CD4-positive, alpha-beta T cell treated with Interleukin-6 for 4 hours (primary cell): ENCODE data around the gene CHCHD3.
"Not testable (repeated sequence)": the region's sequence is repeated elsewhere in the genome, so short reads cannot be mapped to it uniquely, and the experiment has no call there.

ENCODE experiments used
- DNase-seq: peaks from one replicate; pipeline ENCODE4 v3.0.0-alpha.2; 2020; ENCODE audit warnings: mixed read lengths

CHCHD3 gene

DNA sequence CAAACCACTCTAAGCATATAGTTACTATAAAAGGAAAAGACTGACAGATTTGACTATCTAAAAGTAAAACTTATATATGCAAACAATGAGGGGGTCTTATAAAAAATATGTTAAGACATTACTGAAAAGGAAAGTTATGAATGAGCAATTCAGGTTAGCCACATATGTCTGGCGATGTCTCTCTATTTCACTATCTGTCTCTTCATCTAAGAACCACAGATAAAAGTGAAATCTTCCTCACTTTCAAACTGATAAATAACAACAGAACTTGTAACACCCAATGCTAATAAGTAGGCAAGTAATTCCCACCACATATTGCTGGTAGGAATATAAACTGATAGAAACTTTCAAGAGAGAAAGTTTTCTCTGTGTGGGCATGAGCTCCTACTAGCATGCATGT lies 138.2 kb downstream of the CHCHD3 start:
- no peak for DNase-seq

GRCh38 chr7:132942701-132943100 lies 139.2 kb downstream of the CHCHD3 start:
- no peak for DNase-seq

GRCh38 chr7:132941905-132942304 lies 140.0 kb downstream of the CHCHD3 start:
- DNase-seq, result no peak

DNA sequence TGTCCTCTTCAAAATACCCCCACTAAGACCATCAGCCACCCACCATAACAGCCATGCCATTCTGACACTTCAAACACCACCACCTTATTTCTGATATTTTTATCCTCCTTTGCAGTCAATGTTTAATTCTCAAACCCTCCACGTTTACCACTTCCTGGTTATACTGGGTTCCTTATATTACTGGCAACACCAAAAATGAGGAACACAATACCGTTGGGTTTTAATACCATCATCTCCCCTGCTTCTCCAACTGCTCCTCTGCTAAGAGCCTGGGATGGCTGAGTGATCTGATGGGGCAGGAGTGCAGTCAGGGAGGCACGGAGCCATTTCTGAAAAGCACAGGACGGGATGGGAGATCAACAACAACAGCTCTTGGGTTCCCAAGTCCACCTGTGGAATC lies 140.5 kb downstream of the CHCHD3 start:
- DNase-seq, result no peak

DNA sequence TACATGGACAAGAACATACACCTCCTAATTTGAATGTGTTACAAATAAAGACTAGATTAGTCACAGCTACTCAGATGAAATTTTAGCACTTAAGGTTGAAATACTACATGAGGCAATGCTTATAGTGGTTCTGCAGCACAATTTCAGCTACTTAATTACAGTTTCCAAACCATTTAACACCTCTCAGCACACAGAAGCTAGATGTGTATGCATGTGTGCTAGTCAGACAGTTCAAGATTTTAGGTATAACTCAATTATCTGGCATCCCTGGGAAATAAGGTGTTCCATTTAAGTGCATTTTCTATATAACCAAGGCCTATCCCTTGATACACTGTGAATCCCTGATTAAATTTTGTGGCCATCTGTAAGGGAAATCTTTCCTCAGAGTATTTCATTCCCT lies 141.8 kb downstream of the CHCHD3 start:
- no peak for DNase-seq

GRCh38 chr7:132939495-132939894 lies 142.4 kb downstream of the CHCHD3 start:
- DNase-seq, result no peak

DNA sequence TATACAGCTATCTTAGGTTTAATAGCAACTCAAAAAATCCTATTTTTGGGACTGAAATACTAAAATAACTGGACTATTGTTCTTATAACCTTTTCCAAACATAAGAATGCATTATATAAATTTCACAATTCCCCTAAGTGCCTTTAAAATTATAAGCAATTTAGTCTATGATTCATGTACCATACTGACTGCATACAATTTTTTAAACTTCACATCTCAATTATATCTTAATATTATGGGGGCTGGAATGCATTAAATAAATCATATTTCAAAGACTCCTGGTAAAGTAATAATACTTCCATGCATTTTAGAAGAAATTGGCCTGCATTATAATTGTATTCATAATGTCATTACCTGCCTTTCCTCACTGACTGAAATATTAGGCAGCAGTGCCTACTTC lies 144.6 kb downstream of the CHCHD3 start:
- no peak for DNase-seq

DNA sequence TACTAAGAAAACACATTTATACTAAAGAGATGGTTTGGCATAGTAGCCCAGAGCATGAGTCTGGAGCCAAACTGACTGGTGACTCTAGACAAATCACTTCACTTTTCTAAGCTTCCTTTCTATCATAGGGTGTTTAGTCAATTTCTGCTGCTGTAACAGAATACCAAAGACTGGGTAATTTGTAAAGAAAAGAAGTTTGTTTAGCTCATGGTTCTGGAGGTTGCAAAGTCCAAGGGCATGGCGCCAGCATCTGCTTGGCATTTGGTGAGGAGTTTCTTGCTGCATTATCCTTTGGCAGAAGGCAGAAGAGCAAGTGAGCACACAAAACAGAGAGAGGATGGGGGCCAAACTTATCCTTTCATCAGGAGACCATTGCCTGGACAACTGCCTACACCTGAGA lies 146.3 kb downstream of the CHCHD3 start:
- DNase-seq, result no peak

DNA sequence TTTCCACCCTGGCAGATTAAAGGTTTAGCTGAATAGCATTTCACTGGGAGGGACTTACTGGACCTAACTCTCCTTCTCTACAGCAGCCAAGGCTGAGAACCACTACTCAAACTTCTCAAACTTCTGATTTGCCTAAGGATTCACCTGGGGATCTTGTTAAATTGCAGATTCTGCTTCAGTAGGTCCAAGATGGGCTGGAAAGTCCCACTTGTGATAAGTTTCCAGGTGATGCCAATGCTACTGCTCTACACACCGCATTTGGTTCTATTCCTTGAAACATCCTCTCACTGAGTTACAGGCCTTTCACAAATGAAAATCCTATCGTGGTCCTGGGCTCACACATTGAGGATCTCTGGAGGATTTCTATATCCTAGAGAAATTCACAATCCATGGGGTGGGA lies 147.9 kb downstream of the CHCHD3 start:
- no peak for DNase-seq

DNA sequence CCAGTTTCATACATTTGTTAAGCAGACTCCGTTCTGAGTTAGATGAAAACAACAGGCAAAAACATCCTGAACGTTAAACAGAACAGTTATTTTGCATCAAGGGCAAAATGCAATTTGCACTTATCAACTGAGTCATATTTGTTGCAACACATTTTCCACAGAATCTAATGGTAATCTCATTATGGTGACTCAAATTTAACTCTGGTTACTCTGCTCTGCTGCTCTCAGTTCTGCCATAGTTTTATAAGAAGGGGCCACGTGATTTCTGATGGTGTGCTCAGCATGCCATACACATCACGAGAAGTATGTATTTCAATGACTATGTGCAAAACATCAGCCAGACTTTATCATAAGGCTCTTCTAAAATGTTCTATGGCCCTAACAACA lies 148.8 kb downstream of the CHCHD3 start:
- DNase-seq, result no peak

DNA sequence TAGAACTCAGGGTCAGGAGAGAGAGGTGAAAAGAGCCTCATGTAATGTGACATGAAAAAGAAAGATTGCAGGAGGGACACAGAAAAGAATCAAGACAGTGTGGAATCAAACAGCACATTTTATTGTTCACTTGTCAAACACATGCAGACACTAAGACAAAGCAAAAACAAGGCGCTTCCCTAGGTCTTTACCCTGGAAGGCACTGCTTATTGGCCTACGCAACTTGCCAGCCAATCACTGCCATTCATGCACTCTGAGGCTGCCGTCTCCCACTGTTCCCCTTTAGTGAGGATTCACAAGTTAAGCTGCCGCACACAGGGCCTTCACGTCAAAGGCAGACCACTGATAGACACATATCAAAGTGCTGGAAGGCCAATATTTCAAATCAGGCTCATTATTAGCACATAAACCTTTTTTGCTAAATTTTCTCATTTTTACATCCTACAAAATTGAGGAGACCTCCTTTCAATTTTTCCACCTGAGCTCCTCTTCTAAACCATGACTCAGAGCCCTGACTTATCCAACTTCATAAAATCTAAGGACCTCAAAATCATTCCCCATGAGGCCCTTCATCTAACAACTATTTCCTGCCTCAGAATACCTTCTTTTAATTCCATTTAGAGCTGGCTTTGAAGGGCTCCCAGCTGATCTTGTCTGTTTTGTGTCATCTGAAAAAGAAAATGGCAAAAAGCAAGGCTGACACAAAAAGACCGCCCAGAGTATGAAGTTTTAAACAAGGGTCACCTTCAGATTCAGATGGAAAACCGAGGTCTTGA lies 149.4 kb downstream of the CHCHD3 start:
- DNase-seq, result no peak

DNA sequence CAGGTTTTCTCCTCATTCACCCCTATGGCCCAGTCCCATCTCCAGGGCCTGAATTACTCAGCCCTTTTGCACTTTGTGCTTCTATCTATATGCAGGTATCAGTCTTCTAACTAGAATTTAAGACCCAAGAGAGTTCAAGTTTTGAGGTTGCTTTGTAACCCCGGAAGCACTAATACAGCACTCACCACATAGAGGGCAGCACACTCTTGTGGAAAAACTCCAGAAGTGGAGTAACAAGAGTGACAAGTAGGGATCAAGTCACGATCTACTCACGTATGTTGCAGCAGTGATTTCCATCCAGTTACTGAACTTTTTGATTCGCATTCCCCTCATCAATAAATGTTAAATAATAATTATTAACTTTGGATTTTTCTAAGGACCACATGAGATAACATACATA lies 151.0 kb downstream of the CHCHD3 start:
- DNase-seq, result no peak

DNA sequence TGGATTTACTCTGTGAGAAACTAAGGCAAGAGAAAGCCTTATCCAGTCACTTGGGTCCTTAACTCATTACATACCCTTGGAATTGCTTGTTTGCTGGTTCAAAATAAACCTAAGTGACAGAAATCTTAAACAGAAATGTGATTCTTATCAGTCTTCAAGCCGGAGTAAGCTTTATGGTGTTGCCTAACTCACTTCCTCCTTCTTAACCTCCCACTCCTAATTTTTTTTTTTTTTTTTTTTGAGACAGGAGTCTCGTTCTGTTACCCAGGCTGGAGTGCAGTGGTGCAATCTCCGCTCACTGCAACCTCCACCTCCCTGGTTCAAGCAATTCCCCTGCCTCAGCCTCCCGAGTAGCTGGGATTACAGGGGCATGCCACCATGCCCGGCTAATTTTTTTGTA lies 151.9 kb downstream of the CHCHD3 start:
- not testable (repeated sequence) for DNase-seq

DNA sequence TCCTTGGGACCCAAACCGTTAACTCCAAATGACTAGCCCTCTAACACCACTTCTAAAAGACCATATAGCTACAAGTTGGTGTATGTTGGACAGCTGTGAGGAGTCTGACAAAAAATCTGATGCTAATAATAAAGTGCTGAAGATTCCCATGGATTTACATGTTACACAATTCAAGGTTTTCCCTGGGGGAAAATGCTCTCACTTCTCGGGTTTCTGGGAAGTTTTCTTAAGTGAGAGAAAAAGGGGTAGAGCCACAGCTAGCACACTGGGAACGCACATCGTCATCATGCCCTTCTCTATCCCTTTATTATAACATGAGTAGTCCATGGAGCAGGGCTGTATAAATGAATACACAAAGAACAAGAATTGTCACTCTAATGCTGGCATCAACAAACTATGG lies 162.1 kb downstream of the CHCHD3 start:
- no peak for DNase-seq

- no peak for DNase-seq
Measured at GRCh38 chr7:132915647-132916046, 166.2 kb downstream of the CHCHD3 start.

DNA sequence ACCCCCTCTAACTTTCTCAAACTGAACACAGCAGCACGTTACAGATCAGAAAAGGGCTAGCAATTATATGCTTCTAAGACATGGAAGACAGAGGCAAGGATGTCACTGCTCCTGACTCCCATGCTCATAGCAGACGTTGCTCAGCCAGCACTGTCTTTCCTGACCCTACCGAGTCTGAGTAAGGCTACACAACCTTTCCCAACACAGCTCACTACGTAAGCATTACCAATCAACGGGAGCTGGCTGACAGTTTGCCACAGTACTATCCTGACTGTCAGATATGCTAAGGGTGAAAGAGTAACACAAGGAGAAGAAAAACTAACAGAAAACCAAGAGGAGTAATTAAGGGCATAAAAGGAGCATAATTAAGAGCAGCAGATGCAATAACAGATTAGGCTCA lies 171.2 kb downstream of the CHCHD3 start:
- DNase-seq, result no peak

DNA sequence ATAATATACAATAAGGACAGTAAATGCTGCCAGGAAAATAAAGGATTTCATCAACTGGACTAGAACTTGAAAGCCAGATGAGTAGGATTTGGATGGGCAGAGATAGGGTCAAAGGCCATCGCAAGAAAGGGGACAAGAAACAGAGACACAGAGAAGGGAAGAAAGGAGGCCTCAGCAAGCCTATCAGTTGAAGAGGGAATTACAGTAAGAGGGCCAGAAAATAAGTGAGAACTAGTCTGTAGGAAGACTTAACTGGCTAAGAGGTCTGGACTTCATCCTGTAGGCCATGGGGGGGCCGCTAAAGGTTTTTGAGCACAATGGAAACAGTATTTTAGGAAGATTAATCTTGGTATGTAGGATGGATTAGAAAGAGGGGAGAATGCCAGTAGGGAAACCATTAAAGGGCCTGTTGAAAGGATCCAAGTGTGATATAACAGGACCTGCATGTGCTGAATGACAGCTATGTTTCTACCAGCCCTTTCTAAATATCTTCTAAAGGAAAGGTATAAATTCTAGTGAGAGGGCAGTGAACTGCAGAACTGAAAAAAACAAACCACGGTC lies 174.4 kb downstream of the CHCHD3 start:
- DNase-seq, result no peak

DNA sequence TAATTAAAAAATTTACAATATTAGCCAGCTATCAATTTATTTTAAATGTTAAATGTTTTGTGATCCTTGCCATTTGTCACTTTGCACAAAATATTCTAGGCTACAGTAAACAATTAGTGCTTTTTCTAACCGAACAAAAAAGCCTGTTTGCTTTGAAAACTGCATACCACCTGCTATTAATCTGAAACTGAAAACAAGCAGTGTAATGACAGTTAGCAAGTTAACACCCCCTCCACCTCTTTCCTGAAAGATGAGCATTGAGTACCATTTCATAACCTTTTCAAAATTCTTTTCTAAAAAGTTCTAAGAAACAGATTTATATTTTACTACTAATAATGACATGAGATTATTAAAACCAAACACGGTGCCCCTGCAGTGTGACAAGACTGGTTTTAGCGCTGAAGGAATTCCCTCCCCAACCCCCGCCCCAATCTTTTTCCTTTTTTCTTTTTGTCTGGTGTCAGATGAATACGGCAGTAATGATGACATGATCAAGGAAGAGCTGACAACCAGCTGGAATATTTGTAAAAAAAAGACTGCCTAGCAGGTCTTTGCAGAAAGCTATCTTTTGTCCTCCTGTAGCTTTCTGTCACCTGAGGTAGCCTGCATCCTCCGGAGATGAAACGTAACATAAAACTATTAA lies 175.6 kb downstream of the CHCHD3 start:
- DNase-seq, result no peak

- DNase-seq, result not testable (repeated sequence)
Measured at GRCh38 chr7:132905136-132905535, 176.8 kb downstream of the CHCHD3 start.

DNA sequence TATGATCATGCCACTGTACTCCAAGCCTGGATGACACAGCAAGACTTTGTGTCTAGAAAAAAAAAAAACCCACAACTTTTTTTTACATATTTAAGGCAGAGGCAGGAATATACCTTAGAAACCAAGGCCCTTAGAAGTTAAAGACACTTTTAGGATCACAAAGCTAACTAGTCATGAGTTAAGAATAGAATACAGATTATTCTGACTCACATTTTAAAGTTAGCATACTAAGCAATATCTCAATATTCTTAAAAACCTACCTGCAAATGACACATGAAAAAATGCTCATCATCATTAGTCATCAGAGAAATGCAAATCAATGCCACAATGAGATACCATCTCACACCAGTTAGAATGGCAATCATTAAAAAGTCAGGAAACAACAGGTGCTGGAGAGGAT lies 177.7 kb downstream of the CHCHD3 start:
- DNase-seq, result no peak

DNA sequence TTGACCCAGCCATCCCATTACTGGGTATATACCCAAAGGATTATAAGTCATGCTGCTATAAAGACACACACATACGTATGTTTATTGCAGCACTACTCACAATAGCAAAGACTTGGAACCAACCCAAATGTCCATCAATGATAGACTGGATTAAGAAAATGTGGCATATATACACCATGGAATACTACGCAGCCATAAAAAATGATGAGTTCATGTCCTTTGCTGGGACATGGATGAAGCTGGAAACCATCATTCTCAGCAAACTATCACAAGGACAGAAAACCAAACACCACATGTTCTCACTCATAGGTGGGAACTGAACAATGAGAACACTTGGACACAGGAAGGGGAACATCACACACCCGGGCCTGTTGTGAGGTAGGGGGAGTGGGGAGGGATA lies 179.6 kb downstream of the CHCHD3 start:
- DNase-seq, result not testable (repeated sequence)

DNA sequence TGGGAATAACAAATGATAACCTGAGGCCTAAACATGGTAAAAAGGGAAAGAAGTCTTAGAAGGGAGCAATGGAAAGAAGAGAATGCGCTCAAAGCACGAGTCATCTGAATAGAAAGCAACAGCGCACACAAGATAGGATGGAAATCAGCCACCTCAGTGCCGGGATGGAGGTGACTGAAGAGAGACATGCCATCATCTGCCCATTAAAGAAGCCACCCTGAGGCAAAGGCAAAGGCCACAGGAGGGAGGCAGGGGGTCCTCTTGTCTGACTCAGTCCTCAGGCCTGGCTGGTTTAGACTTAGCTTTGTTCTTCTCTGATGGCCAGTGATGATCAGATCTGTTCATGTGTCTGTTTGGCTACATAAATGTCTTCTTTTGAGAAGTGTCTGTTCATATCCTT lies 180.6 kb downstream of the CHCHD3 start:
- DNase-seq, result no peak

- no peak for DNase-seq
Measured at GRCh38 chr7:132899833-132900232, 182.1 kb downstream of the CHCHD3 start.

DNA sequence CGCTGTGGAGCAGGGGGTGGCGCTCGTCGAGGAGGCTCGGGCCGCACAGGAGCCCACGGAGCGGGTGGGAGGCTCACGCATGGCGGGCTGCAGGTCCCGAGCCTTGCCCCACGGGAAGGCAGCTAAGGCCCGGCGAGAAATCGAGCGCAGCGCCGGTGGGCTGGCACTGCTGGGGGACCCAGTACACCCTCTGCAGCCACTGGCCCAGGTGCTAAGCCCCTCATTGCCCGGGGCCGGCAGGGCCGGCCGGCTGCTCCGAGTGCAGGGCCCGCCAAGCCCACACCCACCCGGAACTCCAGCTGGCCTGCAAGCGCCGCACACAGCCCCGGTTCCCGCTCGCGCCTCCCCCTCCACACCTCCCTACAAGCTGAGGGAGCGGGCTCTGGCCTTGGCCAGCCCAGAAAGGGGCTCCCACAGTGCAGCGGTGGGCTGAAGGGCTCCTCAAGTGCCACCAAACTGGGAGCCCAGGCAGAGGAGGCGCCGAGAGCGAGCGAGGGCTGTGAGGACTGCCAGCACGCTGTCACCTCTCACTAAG lies 183.2 kb downstream of the CHCHD3 start:
- not testable (repeated sequence) for DNase-seq
